Measurements from ENCODE around the gene BTBD9.

BTBD9 gene

DNA sequence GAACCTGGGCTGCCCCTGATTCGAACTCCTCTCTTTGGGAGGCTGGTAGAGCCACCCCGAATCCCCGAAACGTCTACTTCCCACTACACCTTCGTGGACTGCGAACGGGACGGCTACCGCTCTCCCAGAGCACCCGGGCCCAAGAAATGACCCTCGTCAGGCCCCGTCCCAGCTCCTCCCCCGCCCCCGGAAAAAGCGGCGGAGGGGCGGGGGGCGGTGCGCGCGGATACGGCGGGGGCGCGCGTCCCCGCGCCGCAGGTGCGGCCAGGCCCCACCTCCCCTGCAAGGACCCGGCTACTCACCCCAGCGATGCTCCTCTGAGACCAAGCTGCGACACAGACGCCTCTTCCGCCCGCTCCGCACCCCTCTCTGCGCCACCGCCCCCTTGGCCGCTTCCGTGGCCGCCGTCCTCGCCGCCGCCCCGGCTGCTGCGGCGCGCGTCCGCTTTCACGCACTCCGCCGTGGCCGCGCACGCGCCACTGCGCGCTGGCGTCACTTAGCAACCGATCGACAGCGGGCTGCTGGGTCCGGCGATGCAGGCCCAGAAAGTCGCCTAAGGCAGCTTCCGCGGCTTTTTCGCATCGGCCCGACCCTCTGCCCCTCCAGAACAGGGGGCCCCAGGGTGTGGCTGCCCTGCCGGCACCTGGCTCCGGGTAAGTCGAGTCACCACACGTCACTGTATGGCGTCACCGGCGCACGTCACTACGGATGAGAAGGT lies at the start of gene BTBD9:
Gene BTBD9 (minus strand): TSS at position 432 of the 718 bp plus-strand sequence.
- DNase-seq (ENCODE audit: extremely low read depth in 1 of 2, low read depth in 1 of 2) = peak; percentile 38 to 67

GRCh38 chr6:38688579-38689087 lies 48.9 kb upstream of the BTBD9 start:
- no peak for DNase-seq (ENCODE audit: extremely low read depth in 1 of 2, low read depth in 1 of 2)

GRCh38 chr6:38687549-38687948 lies 47.8 kb upstream of the BTBD9 start:
- no peak for DNase-seq (ENCODE audit: extremely low read depth in 1 of 2, low read depth in 1 of 2)

GRCh38 chr6:38687043-38687353 lies 47.3 kb upstream of the BTBD9 start:
- DNase-seq (ENCODE audit: extremely low read depth in 1 of 2, low read depth in 1 of 2) = no peak

DNA sequence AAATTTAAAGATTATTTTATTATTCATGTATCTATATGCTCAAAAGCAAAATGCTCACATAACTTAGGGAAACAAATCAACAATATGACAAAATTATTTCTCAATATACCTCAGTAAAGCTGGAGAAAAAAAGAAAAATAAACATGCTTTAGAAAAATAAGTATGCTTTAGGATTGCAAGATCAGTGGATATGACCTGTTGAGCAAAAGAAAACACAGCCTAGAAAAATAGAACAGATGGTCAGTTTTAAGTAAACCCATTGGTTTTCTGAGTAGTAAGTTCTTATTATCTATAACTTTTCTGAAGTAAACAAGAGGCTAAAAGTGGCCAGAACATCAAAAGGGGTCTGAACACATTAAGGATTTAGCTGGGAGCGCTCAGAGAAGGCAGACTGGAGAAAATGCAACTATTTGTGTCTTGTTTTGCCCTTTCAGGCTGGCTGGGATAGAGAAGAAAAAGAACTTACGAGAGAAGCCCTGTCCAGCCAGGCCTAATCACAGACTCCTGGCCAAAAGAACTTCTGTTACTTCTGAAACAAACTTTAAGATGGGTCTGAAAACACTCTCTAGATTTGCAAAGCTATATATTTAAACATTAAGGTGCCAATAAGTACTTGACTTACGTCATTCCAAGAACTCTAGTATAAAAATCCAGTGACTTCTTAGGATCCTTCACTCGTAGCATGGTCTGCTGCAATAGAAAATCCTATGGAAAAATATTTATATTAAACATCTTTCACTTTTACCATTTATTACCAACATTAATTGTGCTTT lies 46.7 kb upstream of the BTBD9 start:
- no peak for DNase-seq (ENCODE audit: extremely low read depth in 1 of 2, low read depth in 1 of 2)

GRCh38 chr6:38684904-38685303 lies 45.2 kb upstream of the BTBD9 start:
- no peak for DNase-seq (ENCODE audit: extremely low read depth in 1 of 2, low read depth in 1 of 2)

DNA sequence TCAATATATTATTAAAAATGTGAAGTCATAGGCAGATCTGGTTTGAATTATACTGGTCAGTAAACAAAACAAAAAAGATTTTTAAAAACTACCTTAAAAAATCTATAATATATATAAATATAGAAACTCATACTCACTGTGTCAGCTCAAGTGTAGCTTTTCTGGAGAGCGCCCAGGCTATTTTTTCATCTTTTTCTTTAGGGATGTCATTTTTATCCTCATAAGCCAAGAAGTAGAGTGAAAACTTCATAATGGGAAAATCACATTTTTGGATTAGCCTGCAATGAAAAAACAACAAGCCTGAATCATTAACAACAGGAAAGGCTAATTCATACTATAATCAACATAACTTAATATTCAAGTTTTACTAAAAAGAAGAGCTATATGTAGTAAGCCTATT lies 44.5 kb upstream of the BTBD9 start:
- no peak for DNase-seq (ENCODE audit: extremely low read depth in 1 of 2, low read depth in 1 of 2)

- no peak for DNase-seq (ENCODE audit: extremely low read depth in 1 of 2, low read depth in 1 of 2)
Measured at GRCh38 chr6:38681850-38682249, 42.1 kb upstream of the BTBD9 start.

DNA sequence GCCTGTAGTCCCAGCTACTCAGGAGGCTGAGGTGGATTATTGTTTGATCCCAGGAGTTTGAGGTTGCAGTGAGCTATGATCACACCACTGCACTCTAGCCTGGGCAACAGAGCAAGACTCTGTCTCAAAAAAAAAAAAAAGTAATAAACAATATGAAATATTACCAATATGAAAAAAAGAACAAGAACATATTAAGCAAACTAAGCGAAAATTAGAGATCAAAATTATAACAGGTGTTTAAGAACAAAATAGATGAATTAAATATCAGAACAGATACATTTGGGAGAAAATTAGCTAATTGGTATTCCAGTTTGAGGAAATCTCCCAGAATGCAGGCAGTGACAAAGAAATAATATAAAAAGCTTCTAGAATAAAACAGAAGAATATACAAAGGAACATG lies 39.9 kb upstream of the BTBD9 start:
- no peak for DNase-seq (ENCODE audit: extremely low read depth in 1 of 2, low read depth in 1 of 2)

- DNase-seq (ENCODE audit: extremely low read depth in 1 of 2, low read depth in 1 of 2) = no peak
Measured at GRCh38 chr6:38678178-38678760, 38.5 kb upstream of the BTBD9 start.

- DNase-seq (ENCODE audit: extremely low read depth in 1 of 2, low read depth in 1 of 2) = no peak
Measured at GRCh38 chr6:38676974-38677544, 37.3 kb upstream of the BTBD9 start.

DNA sequence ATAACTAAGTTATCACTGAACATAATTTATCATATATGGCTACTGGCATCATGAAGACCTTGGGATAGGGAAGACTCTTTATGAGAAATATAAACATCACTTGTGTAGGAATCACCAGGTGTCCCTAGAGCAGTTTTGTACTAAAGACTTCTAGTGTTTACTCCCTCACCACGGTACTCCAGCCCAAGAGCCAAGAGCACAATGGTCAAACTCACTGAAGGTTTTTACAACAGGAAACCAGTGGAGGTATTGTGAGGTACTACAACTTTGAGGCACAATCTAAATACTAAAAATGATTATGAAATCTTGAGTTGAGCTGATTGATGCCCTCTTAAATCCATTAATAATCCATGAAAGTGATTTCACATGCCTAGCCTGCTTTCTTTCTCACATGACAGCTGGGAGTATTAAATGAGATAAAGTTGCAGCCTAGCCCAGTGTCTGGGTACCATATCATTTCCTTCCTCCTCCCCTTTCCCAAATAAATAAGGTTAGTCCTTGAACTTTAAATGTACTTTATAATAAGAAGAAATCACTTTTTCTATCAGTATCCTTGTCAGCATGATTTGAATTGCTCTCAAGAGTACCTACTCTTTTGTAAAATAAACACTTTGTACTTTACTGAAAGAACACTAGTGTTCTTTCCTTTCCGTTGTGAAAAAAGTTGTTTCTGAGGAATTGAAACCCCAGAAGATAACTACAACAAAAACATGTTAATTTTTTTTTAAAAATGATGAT lies 36.7 kb upstream of the BTBD9 start:
- no peak for DNase-seq (ENCODE audit: extremely low read depth in 1 of 2, low read depth in 1 of 2)

DNA sequence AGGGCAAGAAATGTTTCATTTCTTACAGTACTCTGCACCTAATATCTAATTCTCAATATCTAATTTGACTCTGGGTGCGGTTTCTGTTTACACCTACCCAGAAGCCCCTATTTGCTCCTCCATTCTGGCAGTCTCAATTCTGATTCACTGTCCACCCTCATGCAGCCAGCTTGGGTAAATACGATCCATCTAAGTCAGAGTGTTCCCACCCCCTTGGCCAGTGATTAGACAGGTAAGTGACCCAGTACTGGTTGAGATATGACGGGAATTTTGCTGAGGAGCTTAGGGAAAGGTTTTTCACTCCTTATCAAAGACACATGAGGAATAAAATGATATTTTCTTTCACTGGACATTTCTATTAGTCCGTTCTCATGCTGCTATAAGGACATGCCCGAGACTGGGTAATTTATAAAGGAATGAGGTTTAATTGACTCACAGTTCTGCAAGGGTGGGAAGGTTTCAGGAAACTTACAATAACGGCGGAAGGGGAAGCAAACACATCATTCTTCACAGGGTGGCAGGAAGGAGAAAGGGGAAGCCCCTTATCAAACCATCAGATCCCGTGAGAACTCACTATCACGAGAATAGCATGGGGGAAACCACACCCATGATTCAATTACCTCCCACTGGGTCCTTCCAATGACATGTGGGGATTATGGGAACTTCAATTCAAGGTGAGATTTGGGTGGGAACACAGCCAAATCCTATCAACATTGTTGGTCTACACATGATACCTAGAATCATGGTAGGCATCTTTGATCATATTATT lies 33.9 kb upstream of the BTBD9 start:
- DNase-seq (ENCODE audit: extremely low read depth in 1 of 2, low read depth in 1 of 2) = no peak

DNA sequence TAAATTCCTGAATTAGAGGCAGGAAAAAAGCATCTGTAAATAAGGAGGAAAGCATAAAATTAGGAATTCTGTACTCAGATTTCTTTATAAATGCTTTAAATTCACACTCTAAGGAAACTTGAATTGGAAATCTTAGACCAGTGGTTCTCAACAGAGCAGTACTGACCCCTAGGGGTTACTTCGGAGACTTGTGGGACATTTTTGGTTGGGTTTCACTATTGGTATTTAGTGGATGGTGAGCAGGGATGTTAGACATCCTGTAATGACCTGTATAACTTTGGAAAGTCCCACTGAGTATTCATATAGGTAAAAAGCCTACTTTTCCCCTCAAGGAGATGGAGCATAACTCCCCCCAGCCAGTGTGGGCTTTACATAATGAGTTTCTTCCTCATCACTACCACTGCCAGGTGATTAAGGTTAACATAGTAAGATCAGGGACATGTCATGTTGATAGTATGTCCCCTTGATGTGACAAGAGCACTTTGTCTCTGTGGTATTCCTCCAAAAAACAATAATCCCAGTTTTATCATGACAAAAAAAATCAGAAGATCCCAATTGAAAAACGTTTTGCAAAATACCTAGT lies 32.2 kb upstream of the BTBD9 start:
- no peak for DNase-seq (ENCODE audit: extremely low read depth in 1 of 2, low read depth in 1 of 2)

GRCh38 chr6:38658418-38659167 lies 18.9 kb upstream of the BTBD9 start:
- no peak for DNase-seq (ENCODE audit: extremely low read depth in 1 of 2, low read depth in 1 of 2)

GRCh38 chr6:38656896-38657295 lies 17.2 kb upstream of the BTBD9 start:
- no peak for DNase-seq (ENCODE audit: extremely low read depth in 1 of 2, low read depth in 1 of 2)

DNA sequence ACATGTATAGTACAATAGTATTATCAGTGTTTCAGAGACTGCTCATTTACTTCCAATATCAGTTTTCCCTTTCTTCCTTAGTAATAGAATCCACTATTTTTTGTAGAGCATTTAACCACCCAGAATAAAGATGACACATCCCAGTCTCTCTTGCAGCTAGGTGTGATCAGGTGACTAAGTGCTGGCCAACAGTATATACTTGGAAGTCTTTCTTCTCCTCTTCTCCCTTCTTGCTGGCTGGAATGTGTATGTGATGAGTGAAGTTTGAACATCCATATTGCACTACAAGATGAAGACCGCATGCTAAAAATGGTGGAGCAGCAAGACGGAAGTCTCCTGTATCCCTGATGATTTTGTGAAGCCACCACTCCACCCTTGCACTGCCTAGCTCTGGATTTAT lies 14.5 kb upstream of the BTBD9 start:
- DNase-seq (ENCODE audit: extremely low read depth in 1 of 2, low read depth in 1 of 2) = no peak

- DNase-seq (ENCODE audit: extremely low read depth in 1 of 2, low read depth in 1 of 2) = no peak
Measured at GRCh38 chr6:38651121-38651784, 11.5 kb upstream of the BTBD9 start.

All from activated CD8-positive, alpha-beta memory T cell treated with anti-CD3 and anti-CD28 coated beads for 1 hour (primary cell).